Measurements from ENCODE around the gene STPG1. TPM values are rescaled to one million over a fixed set of nuclear protein-coding genes. Genes with fewer than 3 reads are reported as not detected.

The STPG1 gene
- polyA plus RNA-seq, 1 donor from 2014 or later = 0.89 TPM

- Histone ChIP-seq H3K9me2 (ENCODE audit: insufficient read depth, low read length) (no peaks in the 10 kb centered on the region), H3F3A (ENCODE audit: insufficient read depth, low read length, poor library complexity, severe bottlenecking) (no peaks in the 10 kb centered on the region), H3K27ac (ENCODE audit: low read length) (no peak overlapping the region), H3K27me3 (ENCODE audit: insufficient read depth, low read depth, low read length) (peaks cover 7% of the 10 kb centered on the region), H2AFZ (ENCODE audit: low read depth, low read length) (no peak overlapping the region), H3K79me2 (replicated peaks; ENCODE audit: insufficient read depth, low read length) (no peaks in the 10 kb centered on the region), H3K9ac (ENCODE audit: low read length) (no peak overlapping the region), H4K20me1 (ENCODE audit: insufficient read depth) (no peaks in the 10 kb centered on the region), H3K36me3 (ENCODE audit: insufficient read depth, low read length) (no peaks in the 10 kb centered on the region), H3K4me2 (ENCODE audit: low read length) (no peak overlapping the region), H3K9me3 (ENCODE audit: low read length) (no peaks in the 10 kb centered on the region), H3K4me3 (ENCODE audit: low read length) (no peak overlapping the region)
- TF ChIP-seq EP300 (conservative IDR thresholded peaks at IDR 0.05; ENCODE audit: poor library complexity, severe bottlenecking) = no peak
- no peak for TF ChIP-seq SMC3 (conservative IDR thresholded peaks at IDR 0.05; ENCODE audit: poor library complexity)
- no peak for TF ChIP-seq CTCF (IDR thresholded peaks at IDR 0.05; ENCODE audit: poor library complexity, severe bottlenecking)
- no peak for TF ChIP-seq REST (IDR thresholded peaks at IDR 0.05; ENCODE audit: borderline replicate concordance)
- no peak for TF ChIP-seq EZH2 (IDR thresholded peaks at IDR 0.05; ENCODE audit: borderline replicate concordance, insufficient read depth, low read length, poor library complexity, severe bottlenecking)
- TF ChIP-seq TAF1 (IDR thresholded peaks at IDR 0.05; ENCODE audit: low read depth) = no peak
- no peak for TF ChIP-seq MXI1 (conservative IDR thresholded peaks at IDR 0.05; ENCODE audit: poor library complexity, severe bottlenecking)
- TF ChIP-seq POLR2AphosphoS5 (IDR thresholded peaks at IDR 0.05) = no peak
- no peak for TF ChIP-seq RAD21 (conservative IDR thresholded peaks at IDR 0.05)
Observed at GRCh38 chr1:24412408-24412807, 1.2 kb downstream of the STPG1 start.

GRCh38 chr1:24411963-24412362, 1.6 kb downstream of the STPG1 start:
- Histone ChIP-seq H3K9ac (ENCODE audit: low read length) (no peak overlapping the region), H3K9me2 (ENCODE audit: insufficient read depth, low read length) (no peaks in the 10 kb centered on the region), H4K20me1 (ENCODE audit: insufficient read depth) (no peaks in the 10 kb centered on the region), H3K27me3 (ENCODE audit: insufficient read depth, low read depth, low read length) (peaks cover 7% of the 10 kb centered on the region), H3K27ac (ENCODE audit: low read length) (no peak overlapping the region), H2AFZ (ENCODE audit: low read depth, low read length) (no peak overlapping the region), H3K36me3 (ENCODE audit: insufficient read depth, low read length) (no peaks in the 10 kb centered on the region), H3F3A (ENCODE audit: insufficient read depth, low read length, poor library complexity, severe bottlenecking) (no peaks in the 10 kb centered on the region), H3K4me3 (ENCODE audit: low read length) (no peak overlapping the region), H3K79me2 (replicated peaks; ENCODE audit: insufficient read depth, low read length) (no peaks in the 10 kb centered on the region), H3K4me2 (ENCODE audit: low read length) (no peak overlapping the region), H3K9me3 (ENCODE audit: low read length) (no peaks in the 10 kb centered on the region)
- TF ChIP-seq EP300 (conservative IDR thresholded peaks at IDR 0.05; ENCODE audit: poor library complexity, severe bottlenecking) (no peak), RAD21 (conservative IDR thresholded peaks at IDR 0.05) (no peak), REST (IDR thresholded peaks at IDR 0.05; ENCODE audit: borderline replicate concordance) (no peak), MXI1 (conservative IDR thresholded peaks at IDR 0.05; ENCODE audit: poor library complexity, severe bottlenecking) (no peak), SMC3 (conservative IDR thresholded peaks at IDR 0.05; ENCODE audit: poor library complexity) (no peak), TAF1 (IDR thresholded peaks at IDR 0.05; ENCODE audit: low read depth) (no peak), EZH2 (IDR thresholded peaks at IDR 0.05; ENCODE audit: borderline replicate concordance, insufficient read depth, low read length, poor library complexity, severe bottlenecking) (no peak), POLR2AphosphoS5 (IDR thresholded peaks at IDR 0.05) (no peak), CTCF (IDR thresholded peaks at IDR 0.05; ENCODE audit: poor library complexity, severe bottlenecking) (no peak)

Data from neural cell (in vitro differentiated cells).